Stimulated activated CD8-positive, alpha-beta memory T cell treated with anti-CD3 and anti-CD28 coated beads, Interleukin-15, amount 100 ng/mL, for 24 hours (primary cell): ENCODE data around the gene MAP2K6.

Source experiments
- DNase-seq: peaks from one replicate; pipeline ENCODE4 v3.0.0-alpha.2; 2020; ENCODE audit warnings: low read depth

MAP2K6 gene

GRCh38 chr17:69578385-69578936 lies 164.0 kb downstream of the MAP2K6 start:
- DNase-seq: no peak

GRCh38 chr17:69579961-69580677 lies 165.6 kb downstream of the MAP2K6 start:
- DNase-seq: no peak

- DNase-seq: no peak
These were observed 166.8 kb downstream of the MAP2K6 start for GRCh38 chr17:69581061-69581961.

- no peak for DNase-seq
These were observed 173.8 kb downstream of the MAP2K6 start for GRCh38 chr17:69588316-69588715.

GRCh38 chr17:69588827-69589239 lies 174.3 kb downstream of the MAP2K6 start:
- DNase-seq: no peak

- no peak for DNase-seq
These were observed 176.2 kb downstream of the MAP2K6 start for GRCh38 chr17:69590671-69591070.

- no peak for DNase-seq
These were observed 178.3 kb downstream of the MAP2K6 start for GRCh38 chr17:69592692-69593350.

- no peak for DNase-seq
These were observed 178.8 kb downstream of the MAP2K6 start for GRCh38 chr17:69593351-69593715.

GRCh38 chr17:69593716-69594115 lies 179.2 kb downstream of the MAP2K6 start:
- no peak for DNase-seq

- no peak for DNase-seq
These were observed 180.1 kb downstream of the MAP2K6 start for GRCh38 chr17:69594641-69595040.

- no peak for DNase-seq
These were observed 181.6 kb downstream of the MAP2K6 start for GRCh38 chr17:69596141-69596540.

GRCh38 chr17:69597898-69598692 lies 183.6 kb downstream of the MAP2K6 start:
- no peak for DNase-seq

GRCh38 chr17:69602972-69603371 lies 188.5 kb downstream of the MAP2K6 start:
- DNase-seq: no peak
